HFF-Myc (cell line): ENCODE results near the gene STK10.
A peak's percentile ranks its signal among the peaks of the same experiment; 100 is the strongest.

ENCODE experiments used
- DNase-seq: peaks from one replicate; pipeline ENCODE4 v3.0.0-alpha.2; 2011; ENCODE audit warnings: low read depth; ENCODE audit errors: extremely low read depth
- H3K4me3 ChIP-seq: replicated peaks from 2 replicates; pipeline ENCODE4 v1.5.1; 2011; ENCODE audit warnings: low read depth, mild to moderate bottlenecking, control low read depth, low read length
- CTCF ChIP-seq: IDR thresholded peaks from 2 replicates; pipeline ENCODE4 v1.5.1; 2012; ENCODE audit warnings: mild to moderate bottlenecking, low read depth, low read length, control low read depth; ENCODE audit errors: missing control alignments

STK10 gene

DNA sequence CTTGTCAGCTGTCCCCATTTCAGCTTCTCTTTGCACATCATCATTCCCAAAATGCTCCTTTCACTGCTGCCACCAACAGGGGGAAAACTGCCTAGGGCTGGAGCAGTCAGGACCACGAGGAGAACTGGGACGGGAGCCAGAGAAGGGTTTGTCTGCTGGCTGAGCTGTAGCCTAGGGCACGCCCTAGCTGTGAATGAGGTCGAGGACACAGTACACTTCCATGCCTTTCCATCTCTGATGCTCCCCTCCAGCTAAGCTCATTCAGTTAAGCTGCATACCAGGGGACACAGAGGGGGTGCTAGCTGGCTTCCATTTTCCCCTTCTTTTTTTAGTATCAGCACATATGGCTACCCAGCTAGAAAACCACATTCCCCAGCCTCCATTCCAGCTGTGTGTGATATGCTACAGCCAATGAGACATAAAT, 64.7 kb downstream of the STK10 start:
- H3K4me3 ChIP-seq = no peak overlapping the region
- peak; percentile 56 for TF ChIP-seq CTCF
- peak; percentile 83 for DNase-seq

DNA sequence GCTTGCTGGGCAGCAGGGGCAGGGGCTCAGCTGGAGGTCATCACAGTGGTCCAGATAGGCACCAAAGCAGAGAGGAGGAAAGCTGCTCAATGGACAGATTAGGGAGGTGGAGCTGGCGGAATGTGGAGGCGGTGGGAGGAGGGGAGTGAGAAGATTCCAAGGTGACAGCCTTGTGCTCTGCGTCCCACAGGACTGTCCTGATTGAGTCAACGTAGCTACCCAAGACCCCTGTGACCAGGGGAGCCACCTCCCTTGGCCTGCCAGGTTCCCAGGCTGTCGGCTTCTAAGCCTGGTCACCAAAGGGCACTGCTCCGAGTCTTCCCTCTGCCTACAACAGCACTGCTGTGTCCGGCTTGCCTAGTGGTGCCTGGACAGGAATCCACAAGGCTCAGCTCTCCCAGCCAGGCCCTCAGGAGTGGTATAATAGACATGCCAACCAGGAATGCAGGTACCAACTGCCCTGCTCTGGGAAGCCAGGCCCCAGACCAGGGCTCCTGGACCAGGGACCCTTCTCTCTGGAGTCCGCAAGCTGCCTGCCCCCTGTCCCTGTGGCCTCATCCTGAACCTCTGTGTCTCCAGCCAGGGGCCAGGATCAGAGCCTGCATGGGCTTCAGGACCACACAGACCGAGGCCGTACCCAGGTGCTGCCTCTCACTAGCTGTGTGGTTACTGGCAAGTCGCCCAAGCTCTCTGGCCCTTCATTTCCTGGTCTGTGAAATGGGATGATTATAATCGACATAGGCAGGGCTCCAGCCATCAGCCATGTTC, 67.9 kb downstream of the STK10 start:
- no peak for DNase-seq
- H3K4me3 ChIP-seq = no peak overlapping the region
- TF ChIP-seq CTCF = no peak

DNA sequence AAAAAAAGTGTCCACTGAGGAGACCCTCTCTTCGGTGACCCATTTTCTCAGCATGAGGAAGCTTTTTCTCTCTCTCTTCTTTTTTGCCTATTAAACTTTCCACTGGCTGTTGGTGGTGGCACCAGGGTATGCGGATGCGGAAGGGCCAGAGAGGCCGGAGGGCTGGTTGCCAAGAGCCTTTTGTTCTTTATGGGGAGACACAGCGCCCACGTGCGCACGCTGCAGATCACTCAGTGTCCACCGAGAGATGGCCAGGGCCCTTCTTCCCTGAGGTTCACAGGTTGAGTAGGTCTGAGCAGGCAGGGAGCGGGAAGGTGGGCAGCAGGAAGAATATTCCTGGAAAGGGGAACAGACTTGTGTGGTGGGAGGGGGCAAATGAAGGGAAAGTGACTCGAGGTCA, 69.1 kb downstream of the STK10 start:
- H3K4me3 ChIP-seq = no peak overlapping the region
- no peak for TF ChIP-seq CTCF
- DNase-seq = no peak

- no peak overlapping the region for H3K4me3 ChIP-seq
- DNase-seq = no peak
- TF ChIP-seq CTCF = no peak
Measured at GRCh38 chr5:172117977-172118701, 69.9 kb downstream of the STK10 start.

DNA sequence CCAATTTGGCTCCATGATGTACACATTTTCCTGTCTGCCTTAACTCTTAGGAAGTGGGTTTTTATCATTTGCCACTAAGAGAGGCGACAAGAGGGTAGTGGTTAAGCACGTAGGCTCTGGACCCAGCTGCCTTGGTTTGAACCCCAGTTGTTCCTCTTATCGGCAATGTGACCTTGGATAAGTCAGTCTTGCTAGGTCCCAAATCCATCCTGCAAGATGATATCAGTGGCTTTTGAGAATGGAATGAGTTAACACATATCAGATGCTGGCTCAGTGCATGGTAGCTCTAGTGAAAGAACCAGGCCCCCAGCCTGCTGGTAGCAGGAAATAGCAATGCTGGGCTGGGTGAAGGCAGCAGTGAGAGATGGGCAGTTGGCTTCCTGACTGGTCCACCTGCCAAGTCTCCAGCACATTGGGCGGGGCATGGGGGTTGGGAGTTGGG, 72.5 kb downstream of the STK10 start:
- no peak overlapping the region for H3K4me3 ChIP-seq
- no peak for TF ChIP-seq CTCF
- no peak for DNase-seq

DNA sequence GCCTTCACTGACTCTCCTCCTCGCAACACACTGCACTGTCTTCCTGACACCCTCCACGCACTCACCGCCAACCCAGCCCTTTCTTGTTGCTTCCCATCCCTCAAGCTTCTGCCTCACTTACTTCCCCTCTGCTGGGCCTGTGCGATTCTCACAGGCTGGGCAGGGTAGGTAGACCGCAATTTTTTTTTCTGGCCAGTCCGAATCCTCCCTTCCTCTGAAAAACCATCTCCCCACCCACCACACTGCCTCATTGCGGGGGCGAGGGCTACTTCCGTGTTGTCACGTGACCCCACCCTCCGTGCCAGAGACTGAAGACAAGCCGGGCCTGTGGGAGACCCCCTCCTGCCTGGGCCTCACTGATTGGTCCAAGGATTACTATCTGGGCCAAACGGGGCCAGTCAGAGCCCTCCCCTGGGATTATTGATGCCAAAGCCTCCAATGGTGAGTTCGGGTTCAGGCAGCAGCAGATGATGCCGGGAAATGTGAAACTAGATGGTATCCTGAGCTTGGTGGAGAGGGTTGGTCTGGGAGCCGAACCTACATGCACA, 73.1 kb downstream of the STK10 start:
- no peak for DNase-seq
- TF ChIP-seq CTCF = no peak
- no peak overlapping the region for H3K4me3 ChIP-seq
